CD4-positive, alpha-beta T cell treated with Interleukin-2 at 100 ng/mL for 4 hours (primary cell): ENCODE measurements around the gene ZAR1.

Source experiments
- DNase-seq: peaks from one replicate; pipeline ENCODE4 v3.0.0-alpha.2; 2020; ENCODE audit warnings: low spot score

ZAR1 gene

DNA sequence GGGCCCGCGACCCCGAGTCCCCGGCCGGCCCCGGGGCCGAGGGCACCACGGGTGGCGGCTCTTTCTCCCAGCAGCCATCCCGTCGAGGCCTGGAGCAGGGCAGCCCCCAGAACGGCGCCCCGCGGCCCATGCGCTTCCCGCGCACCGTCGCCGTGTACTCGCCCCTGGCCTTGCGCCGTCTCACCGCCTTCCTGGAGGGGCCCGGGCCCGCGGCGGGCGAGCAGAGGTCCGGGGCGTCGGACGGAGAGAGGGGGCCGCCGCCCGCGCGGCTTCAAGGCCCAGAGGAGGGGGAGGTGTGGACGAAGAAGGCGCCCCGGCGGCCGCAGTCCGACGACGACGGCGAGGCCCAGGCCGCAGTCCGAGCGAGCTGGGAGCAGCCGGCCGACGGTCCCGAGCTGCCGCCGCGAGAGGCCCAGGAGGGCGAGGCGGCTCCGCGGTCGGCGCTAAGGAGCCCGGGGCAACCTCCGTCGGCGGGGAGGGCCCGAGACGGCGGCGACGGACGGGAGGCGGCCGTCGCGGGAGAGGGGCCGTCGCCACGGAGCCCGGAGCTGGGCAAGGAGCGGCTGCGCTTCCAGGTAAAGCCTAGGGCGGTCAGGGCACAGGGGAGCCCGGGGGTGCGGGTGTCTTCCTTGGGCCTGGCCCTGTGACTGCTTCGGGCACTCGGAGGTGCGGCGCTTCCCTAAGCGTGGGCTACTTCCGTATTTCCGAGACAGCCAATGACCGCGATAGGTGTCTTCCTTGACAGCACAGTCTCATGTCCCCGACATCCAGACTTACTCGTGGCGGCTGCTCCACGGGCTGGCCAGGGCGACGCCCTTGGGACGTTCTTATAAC is 845 bp downstream of the ZAR1 start:
- no peak for DNase-seq

GRCh38 chr4:48491514-48492176 is 1.6 kb downstream of the ZAR1 start:
- DNase-seq, result no peak

DNA sequence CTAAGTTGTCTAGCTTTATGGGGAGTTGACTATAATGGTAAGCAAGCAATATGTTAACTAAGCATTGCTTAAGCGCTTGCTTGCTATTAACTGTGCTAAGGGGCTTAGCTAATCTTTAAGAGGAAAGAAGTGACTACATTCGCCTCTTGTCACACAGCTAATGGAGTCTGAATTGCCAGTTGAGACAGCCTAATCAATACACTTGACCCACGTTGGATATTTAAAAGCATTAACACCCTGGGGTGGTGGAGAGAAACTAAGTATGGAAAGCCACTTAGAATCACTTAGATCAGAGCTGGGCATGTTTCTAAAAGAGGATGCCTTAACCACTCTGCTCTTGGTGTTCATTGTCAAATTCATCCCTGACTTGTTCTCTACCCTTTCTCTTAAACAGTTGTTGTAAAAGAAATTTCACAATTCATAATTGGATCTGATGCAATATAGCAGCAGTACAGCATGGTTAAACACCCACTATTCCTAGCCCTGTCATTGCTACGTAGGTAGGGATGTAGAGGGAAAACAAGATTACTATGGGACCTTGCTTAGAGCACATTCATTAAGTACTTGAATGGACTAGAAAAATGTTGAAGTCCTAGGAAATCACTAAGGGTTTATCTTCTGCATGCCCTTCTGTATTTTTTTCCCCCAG is 3.5 kb downstream of the ZAR1 start:
- DNase-seq, result no peak

- DNase-seq, result no peak
Observed at GRCh38 chr4:48495941-48496340, 5.9 kb downstream of the ZAR1 start.

GRCh38 chr4:48498895-48499294 is 8.8 kb downstream of the ZAR1 start:
- DNase-seq, result no peak

- no peak for DNase-seq
Observed at GRCh38 chr4:48499551-48500066, 9.6 kb downstream of the ZAR1 start.

GRCh38 chr4:48503233-48504025 is 13.4 kb downstream of the ZAR1 start:
- no peak for DNase-seq

DNA sequence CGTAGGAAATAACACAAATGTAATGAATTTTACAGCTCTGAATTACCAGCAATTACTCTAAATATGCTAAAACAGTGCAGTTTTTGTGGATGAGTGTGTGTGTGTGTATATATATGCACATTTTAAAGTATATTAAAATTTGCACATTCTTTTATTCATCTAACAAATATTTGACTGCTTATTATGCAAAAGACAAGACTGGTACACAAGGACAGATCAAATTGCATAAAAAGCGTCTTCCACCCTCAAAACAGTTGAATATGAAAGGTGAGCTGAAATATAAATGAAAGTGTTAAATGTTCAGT is 13.9 kb downstream of the ZAR1 start:
- DNase-seq, result no peak

- DNase-seq, result no peak
Observed at GRCh38 chr4:48504352-48504751, 14.3 kb downstream of the ZAR1 start.

- DNase-seq, result no peak
Observed at GRCh38 chr4:48506716-48507115, 16.7 kb downstream of the ZAR1 start.

- DNase-seq, result no peak
Observed at GRCh38 chr4:48509543-48509942, 19.5 kb downstream of the ZAR1 start.

DNA sequence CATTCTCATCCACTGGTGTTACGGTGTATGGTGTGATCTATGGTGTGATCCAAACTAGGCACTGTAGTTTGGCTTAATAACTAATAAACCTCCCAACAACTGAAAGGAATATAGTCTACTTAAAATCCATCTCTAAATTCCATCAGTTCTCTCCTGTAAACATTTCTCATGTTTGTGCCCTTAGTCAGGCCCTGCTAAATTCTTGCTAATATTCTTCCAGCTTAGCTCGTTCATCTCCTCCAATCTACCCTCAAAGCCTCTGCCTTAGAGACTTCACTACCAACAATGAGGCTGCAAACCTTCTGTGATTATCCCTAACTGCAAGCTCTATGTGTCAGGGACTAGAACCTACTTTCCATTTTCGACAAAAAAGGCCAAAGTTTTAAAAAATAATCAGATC is 28.1 kb downstream of the ZAR1 start:
- DNase-seq, result no peak

DNA sequence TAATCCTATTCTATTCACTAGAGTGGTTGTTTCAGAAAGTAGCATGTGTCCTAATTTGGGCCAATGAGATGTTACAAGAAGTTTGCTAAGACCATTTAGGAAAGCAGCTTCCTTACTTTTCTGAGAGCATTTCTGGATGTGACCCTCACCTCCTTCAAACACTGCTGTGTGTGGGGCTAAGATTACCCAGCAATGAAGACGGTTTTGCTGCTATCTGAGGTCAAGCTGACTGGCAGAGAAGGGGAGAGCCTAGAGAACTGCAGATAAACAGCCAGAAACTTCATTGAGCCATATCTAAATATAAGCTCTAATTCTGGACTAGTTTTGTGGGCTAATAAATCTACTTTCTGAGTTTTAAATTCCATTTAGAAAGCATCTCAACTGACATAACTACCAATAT is 36.4 kb downstream of the ZAR1 start:
- no peak for DNase-seq

- DNase-seq, result no peak
Observed at GRCh38 chr4:48538358-48538757, 48.3 kb downstream of the ZAR1 start.

- DNase-seq, result no peak
Observed at GRCh38 chr4:48539597-48539996, 49.5 kb downstream of the ZAR1 start.

DNA sequence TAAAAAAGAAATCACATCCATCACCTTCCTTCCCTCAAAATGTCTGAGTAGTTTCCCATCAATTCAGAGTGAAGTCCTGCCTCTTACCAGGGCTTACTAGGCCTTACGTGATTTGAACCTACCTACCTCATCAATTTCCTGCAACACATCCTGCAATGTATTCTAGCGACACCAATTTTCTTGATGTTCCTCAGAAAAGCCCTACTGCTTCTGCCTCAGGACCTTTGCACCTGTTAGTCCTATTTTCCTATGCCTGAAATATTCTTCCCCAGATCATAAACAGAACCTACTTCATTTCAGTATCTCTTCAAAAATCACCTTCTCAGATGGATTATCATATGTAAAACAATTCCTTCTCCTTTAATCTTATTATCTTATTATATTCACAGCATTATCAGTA is 52.8 kb downstream of the ZAR1 start:
- DNase-seq, result no peak

DNA sequence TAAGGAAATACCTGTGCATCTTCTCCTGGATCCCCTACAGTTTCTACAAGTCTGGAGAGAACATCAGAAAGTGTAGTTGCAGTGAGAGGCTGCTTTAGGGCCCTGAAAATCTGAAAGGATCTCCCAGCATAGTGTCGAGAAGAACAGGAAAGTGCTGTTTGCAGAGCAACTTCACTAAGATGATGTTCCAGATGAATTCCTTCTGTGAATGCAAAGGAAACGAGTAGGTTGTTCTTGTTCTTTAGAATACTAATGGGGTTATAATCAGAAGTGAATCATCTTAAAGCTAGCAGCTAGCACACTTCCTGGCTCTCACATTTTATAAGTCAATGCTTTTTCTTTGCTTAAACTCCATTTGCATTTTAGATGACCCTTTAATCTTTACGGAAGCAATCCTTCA is 53.7 kb downstream of the ZAR1 start:
- no peak for DNase-seq
